Measurements from ENCODE around the gene FAF1.

FAF1 gene

DNA sequence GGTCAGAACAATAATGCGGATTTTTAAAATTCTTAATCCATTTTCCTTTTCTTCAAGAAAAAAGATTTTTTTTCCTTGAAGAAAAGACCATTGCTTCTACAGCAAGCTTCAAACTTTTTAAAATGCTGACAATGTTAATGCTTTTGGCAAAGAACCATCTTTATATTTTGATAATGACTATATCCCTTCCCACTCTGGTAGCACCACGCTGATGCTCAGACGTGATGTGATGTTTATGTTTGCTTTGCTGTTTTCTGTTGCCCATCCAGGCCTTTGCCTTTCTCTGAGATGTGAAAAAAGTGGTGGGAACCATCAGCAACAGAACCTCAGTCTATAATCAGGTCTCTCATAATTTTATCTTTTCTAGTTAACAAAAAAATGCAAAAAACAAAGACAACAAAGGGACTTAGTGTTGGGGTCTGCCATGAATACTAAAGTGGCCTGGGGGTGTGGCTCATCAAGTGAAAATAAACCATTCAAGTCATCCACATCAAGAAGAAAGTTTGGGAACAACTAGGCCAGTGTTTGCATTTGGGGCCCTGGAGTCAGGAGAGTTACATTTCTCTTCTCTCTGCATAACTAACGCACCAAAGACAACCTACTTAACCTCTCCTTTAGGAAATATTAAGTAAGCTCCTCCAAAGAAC is 292.2 kb downstream of the FAF1 start:
- H3K4me3 ChIP-seq (ENCODE audit: low read depth, low read length) = no peak overlapping the region
- DNase-seq (ENCODE audit: low read depth) = no peak

DNA sequence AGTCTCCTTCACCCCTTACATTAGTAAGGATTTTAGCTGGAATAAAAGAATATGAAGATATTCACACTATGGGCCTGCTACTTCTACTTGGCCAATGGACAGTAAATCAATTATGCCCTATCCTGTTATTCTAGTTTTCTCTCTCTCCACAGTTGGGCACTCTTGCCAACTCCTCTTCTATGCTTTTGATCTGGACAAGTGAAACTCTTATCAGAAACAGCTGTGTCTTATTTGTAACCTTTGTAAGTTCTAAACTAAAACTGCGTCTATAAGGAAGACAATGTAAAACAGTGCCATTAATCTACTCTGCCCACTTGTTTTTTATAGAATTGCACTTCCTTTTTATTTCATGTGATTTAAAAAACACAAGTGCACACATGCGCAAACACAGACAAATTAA is 292.8 kb downstream of the FAF1 start:
- H3K4me3 ChIP-seq (ENCODE audit: low read depth, low read length) = no peak overlapping the region
- no peak for DNase-seq (ENCODE audit: low read depth)

DNA sequence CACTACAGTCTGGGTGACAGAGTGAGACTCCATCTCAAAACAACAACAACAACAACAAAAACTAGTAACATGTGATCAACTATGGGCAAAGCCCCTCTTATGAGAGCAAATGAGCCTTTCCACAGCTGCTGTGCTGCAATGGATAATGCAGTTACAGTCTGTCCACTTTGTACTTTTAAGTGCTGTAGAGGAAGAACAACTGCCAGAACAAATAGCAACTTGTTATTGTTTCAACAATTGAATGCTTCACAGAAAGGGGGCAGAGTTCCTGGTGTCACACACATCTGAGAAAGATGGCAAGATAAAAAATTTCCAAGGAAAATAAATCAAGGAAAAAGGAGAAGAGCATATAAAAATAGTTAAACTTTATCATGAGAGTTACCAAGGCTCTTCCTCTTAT is 293.2 kb downstream of the FAF1 start:
- H3K4me3 ChIP-seq (ENCODE audit: low read depth, low read length) = no peak overlapping the region
- no peak for DNase-seq (ENCODE audit: low read depth)

DNA sequence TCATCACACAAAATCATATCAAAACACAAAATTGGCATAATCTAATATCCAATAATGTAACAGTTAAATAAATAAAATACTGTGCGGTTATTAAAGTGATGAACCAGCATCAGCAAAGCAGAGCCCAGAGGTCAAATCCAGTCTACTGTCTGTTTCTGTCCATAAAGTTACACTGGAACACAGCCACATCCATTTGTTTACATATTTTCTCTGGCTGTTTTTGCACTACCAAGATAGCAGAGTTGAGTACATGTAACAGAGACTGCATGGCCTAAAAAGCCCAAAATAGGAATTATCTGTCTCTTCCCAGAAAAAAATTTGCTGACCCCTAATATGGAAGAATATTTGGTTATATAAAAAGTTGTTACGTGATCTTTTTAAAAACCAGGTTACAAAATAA is 294.7 kb downstream of the FAF1 start:
- no peak overlapping the region for H3K4me3 ChIP-seq (ENCODE audit: low read depth, low read length)
- no peak for DNase-seq (ENCODE audit: low read depth)

DNA sequence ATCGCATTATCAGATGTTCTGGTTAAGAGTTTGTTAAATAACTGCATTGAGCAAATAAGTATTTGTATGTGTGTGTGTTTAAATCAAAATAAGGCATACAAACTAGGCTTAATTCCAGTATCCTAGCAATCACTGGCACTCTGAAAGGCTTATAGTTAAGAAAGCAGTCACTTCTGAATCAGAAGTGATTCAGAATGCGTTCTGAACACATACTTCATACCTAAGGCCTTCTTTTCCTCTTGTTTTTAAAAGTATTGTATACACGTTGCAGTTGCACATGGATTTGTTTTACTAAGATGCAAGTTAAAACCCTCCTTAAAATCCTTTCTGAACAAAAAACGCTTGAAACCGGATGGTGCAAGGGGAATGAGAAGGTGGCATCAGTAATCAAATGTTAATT is 298.4 kb downstream of the FAF1 start:
- H3K4me3 ChIP-seq (ENCODE audit: low read depth, low read length) = no peak overlapping the region
- DNase-seq (ENCODE audit: low read depth) = no peak

DNA sequence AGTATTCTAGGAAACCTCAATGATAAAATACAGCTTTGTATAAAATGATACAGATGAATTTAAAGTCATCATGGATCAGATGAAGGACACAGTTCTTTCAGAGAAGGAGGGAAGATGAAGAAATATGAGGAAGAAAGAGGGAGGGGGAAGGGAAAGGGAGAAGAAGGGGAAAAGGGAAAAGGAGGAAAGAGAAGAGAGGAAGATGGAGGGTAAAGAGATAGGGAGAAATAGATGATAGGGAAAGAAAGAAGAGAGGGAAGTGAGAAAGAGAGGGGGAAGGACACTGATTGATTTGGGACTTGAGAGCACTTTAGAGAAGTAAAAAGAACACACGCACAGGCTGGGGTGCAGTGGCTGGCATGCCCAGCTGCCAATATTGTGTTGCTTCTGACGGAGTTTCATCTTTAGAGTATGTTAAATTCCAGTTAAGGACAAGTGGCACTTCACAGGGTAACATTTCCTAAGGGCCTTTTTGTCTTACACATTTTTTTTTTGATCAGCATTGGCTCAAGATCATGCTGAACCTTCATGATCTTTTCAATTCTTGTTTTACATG is 300.9 kb downstream of the FAF1 start:
- no peak overlapping the region for H3K4me3 ChIP-seq (ENCODE audit: low read depth, low read length)
- no peak for DNase-seq (ENCODE audit: low read depth)

DNA sequence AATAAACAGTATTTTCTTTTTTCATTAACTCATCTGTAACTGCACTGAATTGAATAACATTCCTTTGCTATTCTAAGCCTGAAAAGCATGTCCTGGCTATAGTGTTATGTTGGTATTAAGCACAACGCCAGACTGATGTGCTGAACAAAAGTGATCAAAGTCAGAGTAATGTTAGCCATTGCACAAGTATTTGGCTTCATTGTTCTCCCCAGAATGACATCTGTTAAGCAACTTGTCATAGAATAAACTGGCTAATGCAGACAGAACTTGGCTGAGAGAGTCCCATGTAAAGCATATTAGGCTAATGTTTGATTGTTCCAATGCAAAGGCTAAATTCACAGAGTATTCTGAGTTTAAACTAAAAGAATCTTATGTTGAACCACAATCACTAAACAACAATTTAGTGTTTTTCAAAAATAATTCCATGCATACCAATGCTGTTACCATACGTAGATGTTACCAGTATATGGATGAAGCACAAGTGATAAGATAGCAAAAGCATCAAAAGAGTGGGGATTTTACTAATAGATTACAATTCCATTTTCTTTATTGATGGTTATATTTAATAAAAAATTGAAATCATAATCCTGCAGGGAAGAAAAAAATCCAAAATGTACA is 301.5 kb downstream of the FAF1 start:
- no peak overlapping the region for H3K4me3 ChIP-seq (ENCODE audit: low read depth, low read length)
- peak; percentile 27 for DNase-seq (ENCODE audit: low read depth)

DNA sequence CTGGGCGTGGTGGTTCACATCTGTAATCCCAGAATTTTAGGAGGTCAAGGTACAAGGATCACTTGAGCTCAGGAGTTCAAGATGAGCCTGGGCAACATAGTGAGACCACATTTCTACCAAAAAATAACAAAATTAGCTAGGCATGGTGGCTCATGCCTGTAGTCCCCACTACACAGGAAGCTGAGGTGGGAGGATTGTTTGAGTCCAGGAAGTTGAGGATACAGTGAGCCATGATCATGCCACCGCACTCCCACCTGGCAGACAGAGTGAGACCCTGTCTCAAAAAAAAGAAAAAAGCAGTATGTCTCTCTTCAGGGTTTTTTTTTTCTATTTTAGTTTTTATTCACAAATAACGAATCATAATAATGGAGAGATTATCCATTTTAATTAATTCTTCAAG is 303.1 kb downstream of the FAF1 start:
- no peak for DNase-seq (ENCODE audit: low read depth)
- no peak overlapping the region for H3K4me3 ChIP-seq (ENCODE audit: low read depth, low read length)

DNA sequence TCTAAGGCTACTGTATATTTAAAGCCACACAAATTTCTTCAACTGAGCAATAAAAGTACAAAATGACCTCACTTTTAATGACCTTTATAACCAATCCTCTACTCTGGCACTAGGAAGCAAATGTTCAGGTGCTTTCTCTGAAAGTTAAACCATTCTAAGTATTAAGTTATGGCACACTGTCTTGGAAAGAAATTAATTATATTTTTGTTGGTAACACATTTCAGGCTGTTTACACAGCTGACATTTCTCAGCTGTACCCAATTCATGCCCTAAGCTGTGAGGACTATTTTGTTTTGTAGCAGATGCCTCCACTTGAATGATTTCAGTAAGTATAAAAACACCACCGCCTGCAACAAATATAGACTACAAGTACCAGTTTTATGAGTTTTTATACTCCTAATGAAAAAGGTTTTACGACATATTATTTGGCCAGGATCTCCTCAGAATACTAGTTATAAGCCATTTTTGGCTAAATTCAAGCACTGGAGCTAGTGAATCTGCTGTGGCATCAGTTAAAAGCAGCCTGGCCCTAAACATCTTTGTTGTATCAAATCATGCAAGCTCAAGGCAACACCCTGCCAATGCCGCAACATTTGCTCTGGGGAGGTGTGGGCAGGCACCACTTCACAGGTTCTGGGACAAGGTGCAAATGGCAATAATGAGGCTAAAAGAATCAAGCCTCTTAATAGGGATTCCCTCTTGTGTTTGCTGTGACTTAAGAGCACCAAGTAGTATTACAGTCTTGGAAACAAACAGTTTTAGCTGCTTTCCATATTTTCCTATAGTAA is 308.4 kb downstream of the FAF1 start:
- DNase-seq (ENCODE audit: low read depth) = no peak
- no peak overlapping the region for H3K4me3 ChIP-seq (ENCODE audit: low read depth, low read length)

DNA sequence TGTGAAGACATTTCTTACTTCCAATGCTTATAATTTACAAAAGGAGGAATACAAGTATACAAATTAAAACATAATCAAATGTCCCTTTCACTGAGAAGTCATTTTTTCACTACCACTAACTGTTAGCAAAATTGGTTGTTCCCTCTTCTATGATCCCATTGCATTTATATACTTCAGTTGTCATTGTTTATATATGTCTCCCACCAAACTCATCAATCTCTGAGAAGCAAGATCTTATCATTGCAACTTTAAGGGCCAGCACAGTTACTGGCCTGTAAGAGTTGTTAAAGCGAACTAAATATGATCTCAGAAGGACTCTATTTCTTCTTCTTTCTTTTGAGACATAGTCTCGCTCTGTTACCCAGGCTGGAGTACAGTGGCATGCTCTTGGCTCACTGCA is 313.5 kb downstream of the FAF1 start:
- no peak for DNase-seq (ENCODE audit: low read depth)
- H3K4me3 ChIP-seq (ENCODE audit: low read depth, low read length) = no peak overlapping the region

DNA sequence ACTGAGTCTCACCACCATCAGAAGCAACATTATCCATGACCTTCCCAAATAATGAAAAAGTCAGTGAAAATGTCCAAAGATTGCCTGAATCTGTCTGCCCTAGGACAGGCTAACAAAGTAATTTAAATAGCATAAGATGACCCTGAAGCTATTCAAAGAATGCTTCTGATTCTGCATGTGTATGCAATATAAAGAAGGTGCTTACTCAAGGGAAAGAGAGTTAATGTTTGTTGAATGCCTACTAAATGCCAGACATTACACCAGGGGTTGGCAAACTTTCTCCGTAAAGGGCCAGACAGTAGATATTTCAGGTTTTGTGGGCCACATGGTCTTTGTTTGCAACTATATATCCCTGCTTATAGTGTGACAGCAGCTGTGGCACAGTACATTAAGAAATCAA is 314.9 kb downstream of the FAF1 start:
- DNase-seq (ENCODE audit: low read depth) = no peak
- H3K4me3 ChIP-seq (ENCODE audit: low read depth, low read length) = no peak overlapping the region

DNA sequence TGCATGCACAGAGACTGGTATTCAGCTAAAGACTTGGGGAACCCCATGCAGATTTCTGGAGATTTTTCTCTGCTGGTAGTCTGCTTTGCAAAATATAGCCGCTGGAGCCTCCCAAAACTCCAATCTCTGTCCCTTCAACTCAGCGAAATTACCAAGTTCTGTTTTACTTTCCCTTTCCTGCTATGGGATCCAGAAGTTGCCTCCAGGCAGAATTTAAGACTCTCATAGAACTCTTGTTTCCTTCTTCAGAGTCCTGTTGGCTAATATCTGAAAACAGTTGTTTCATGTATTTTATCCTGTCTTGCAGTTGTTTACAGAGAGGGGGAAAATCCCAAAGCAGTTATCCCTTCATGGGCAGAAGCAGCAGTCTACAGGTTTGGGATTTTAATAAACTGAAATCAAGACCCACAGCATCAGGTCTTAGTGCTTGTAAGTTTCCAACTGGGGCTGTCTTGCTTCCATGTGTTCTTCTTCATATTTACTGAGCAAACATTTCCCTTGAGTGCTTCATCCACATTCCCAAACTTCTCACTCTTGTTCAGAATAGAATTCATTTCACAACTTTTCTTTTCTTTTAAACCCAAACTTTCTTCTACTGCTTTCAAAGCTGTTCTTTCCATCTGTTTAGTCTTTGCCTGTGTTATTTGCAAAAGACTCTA is 315.5 kb downstream of the FAF1 start:
- H3K4me3 ChIP-seq (ENCODE audit: low read depth, low read length) = no peak overlapping the region
- no peak for DNase-seq (ENCODE audit: low read depth)

DNA sequence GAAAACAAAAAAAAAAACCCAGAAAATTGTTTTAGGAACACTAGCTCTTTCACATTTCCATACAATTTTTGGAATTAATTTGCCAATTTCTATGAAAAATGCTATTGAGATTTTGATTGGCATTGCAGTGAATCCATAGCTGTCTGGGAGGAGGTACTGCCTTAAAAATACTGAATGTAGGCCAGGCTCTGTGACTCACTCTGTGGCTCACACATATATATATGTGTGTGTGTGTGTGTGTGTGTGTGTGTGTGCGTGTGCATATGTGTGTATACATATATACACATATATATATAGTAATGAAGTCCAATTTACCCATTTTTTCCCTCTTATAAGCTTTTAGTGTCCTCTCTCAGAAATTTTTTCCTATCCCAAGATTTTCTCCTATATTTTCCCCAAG is 322.6 kb downstream of the FAF1 start:
- H3K4me3 ChIP-seq (ENCODE audit: low read depth, low read length) = no peak overlapping the region
- no peak for DNase-seq (ENCODE audit: low read depth)

DNA sequence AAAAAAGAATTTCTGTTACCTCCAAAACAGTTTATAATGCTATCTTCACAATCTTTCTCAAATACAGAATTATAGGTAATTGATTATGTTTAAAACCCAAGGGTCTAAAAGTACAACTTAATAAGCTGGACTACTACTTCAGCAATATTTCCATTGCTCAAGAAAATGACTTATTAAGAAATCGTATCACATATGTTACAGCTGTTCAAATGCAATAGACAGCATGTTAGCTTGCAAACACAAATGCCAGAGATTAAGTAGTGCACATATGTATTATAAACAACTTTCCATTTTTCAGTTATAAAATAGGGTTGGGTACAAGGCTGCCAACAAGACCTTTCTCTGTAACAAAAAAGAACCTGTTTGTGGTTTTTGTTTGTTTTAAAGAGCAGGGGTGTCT is 325.8 kb downstream of the FAF1 start:
- no peak for DNase-seq (ENCODE audit: low read depth)
- no peak overlapping the region for H3K4me3 ChIP-seq (ENCODE audit: low read depth, low read length)

DNA sequence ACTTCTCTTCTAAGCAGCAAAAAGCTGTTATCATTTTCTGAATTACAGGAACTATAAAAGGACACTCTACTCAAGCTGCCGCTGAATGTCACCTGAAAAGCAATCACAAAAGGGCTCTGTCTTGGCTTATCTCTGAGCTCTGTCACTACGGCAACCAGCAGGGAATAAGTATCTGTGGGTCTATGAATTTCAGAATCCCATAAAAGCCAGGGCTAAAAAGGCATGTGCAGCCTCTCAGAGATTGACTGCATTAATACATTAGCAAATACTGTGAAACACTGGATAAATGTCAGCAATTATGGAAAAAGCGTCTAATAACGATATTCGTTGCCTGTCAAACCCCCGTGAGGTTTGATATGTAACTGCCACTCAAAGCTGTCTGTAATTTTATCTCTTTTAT is 326.6 kb downstream of the FAF1 start:
- no peak for DNase-seq (ENCODE audit: low read depth)
- H3K4me3 ChIP-seq (ENCODE audit: low read depth, low read length) = no peak overlapping the region

DNA sequence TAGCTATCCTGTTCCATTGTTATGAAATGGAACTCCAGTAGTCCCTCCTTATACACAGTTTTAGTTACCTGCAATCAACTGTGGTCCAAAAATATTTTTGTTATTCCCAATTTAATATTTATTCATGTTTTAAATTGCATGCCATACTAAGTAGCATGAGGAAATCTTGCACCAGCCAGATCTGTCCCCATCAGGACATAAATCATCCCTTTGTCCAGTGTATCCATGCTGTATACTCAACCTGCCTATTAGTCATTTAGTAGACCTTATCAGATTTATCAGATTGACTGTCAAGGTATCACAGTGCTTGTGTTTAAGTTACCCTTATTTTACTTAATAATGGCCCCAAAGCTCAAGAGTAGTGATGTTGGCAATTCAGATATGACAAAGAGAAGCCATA is 328.9 kb downstream of the FAF1 start:
- no peak overlapping the region for H3K4me3 ChIP-seq (ENCODE audit: low read depth, low read length)
- DNase-seq (ENCODE audit: low read depth) = no peak

DNA sequence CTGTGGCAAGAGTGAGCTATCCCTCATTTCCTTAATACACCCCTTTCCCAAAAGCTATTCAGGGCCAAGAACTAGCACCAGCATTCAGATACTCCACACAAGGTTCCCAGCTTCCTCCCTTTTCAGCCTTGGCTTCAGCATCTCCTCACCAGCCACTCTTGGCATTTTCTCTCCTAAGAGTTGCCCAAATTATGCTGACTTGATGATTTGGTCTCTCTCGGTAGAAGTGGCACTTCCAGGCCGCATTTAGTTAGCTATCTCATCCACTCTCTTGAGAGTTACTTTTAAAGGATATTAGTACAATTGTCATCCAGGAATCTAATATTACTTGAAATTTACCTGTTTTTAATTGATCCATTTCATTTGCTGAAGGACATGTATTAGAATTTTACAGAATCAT is 337.8 kb downstream of the FAF1 start:
- no peak for DNase-seq (ENCODE audit: low read depth)
- H3K4me3 ChIP-seq (ENCODE audit: low read depth, low read length) = no peak overlapping the region

DNA sequence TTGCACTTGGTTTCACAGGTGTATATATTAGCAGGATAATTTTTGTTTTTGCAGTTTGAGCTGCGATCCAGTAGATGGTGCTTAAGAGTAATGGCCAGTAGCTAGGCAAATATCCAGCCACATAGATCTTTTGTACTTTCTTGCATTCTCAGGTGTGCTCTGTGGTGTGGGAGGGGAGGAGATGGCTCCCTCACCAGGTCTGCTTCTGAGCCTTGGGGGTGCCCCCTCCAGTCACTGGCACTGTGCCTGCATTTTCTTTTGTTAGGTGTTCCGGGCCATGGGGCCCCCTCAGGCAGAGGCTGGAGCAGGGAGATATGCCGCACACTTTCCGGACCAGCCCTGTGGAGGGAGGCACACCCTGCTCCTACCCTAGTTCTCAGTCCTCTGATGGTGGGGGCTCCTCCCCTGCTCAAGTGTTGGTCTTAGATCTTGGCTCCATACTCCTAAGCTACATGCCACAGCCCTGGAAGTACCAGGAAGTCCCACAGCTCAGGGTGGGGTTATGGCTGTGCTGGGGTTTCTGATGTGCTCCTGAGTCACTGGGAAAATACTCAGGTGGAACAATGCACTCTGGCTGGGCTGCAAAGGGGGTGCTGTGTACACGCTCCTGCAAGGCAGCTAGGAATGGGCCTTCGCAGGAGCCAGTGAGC is 339.3 kb downstream of the FAF1 start:
- no peak for DNase-seq (ENCODE audit: low read depth)
- H3K4me3 ChIP-seq (ENCODE audit: low read depth, low read length) = no peak overlapping the region

DNA sequence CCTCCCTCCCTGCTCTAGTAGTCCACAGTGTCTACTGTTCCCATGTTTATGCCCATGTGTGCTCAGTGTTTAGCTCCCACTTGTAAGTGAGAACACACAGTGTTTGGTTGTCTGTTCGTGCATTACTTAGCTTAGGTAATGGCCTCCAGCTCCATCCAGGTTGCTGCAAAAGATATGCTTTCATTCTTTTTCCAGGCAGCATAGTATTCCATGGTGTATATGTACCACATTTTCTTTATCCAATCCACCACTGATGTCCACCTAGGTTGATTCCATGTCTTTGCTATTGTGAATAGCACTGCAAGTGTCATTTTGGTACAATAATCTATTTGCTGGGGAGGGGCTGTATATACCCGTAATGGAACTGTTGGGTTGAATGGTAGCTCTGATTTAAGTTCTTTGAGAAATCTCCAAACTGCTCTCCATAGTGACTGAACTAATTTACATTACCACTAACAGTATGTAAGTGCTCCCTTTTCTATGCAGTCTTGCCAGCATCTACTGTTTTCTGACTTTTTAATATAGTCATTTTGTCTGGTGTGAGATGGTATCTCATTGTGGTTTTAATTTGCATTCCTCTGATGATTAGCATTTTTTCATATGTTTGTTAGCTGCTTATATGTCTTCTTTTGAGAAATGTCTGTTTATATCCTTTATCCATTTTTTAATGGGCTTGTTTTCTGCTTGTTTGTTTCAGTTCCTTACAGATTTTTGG is 344.9 kb downstream of the FAF1 start:
- no peak overlapping the region for H3K4me3 ChIP-seq (ENCODE audit: low read depth, low read length)

More for the DNA sequence above, 344.9 kb downstream of the FAF1 start:
- DNase-seq (ENCODE audit: low read depth) = no peak

All from skeletal muscle cell (primary cell).